ENCODE results near the gene SFT2D2.
"Not testable (repeated sequence)": the region's sequence is repeated elsewhere in the genome, so short reads cannot be mapped to it uniquely, and the experiment has no call there.

SFT2D2 gene

DNA sequence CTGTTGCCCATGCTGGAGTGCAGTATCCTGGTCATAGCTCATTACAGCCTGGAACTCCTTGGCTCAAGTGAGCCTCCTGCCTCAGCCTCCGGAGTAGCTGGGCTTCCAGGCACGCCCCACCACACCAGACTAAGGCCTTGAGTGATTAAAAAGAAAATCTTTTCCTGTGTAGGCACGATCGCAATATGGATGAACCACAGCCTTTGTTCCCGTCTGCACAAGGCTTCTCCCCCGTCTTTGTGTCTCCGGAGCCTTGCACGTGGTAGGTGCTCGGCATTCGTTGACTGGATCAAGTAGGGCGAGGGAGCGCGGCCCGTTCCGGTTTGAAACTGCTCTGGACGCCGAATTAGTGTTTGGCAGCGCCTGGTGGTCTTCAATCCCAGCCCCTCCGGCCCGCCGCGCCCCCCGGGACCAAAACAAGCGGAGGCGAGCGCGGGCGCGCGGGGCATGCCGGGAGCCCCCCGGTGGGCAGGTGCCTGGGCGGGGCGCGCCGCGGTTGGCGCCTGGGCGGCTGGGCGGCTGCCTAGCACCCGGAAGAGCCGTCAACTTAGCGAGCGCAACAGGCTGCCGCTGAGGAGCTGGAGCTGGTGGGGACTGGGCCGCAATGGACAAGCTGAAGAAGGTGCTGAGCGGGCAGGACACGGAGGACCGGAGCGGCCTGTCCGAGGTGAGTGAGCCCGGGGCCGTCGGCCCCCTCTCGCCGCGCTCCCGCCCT lies at the start of gene SFT2D2:
Gene SFT2D2 (plus strand): TSS at position 529 of the 715 bp plus-strand sequence. CDS start 76 bp downstream, at position 605.
- peaks cover 44% of the 10 kb centered on the region for H3K79me2 ChIP-seq (ENCODE audit: control insufficient read depth, insufficient read depth, low read length, unreplicated experiment)
- peaks cover 3% of the 10 kb centered on the region; the same call in 1 of the 2 replicates for H3K36me3 ChIP-seq (ENCODE audit: insufficient read depth, low read length)
- peak within 1 kb of the TSS; percentile 50 for H3K27ac ChIP-seq (ENCODE audit: low read depth, low read length)
- peaks cover 24% of the 10 kb centered on the region for H3K4me1 ChIP-seq (ENCODE audit: control insufficient read depth, insufficient read depth, low read length, unreplicated experiment)
- H2AFZ ChIP-seq (ENCODE audit: low read length, unreplicated experiment): peak within 1 kb of the TSS; percentile 89
- H3K4me3 ChIP-seq (ENCODE audit: low read depth, low read length): peak within 1 kb of the TSS; percentile 90
- H3K27me3 ChIP-seq (ENCODE audit: insufficient read depth, low read length): no peaks in the 10 kb centered on the region

DNA sequence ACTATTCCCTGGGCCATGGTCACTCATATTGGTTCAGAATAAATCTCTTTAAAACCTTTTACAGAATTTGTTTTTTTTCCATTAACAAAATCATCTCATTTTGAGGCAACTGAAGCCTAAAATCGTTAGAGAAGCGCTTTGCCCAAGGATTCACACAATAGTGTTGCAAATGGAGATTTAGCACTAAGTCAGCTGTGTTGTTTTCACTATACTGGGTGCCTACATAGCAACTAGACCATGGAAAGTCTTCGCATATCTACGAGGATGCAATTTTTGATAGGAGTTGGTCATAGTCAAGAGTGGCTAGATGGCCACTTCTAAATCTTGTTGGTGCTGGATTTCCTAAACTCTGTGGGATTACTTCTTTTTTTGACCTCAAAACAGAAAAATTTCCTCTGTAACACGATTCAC lies 47.6 kb upstream of the SFT2D2 start:
- Histone ChIP-seq H3K4me3 (ENCODE audit: low read depth, low read length) (peak overlapping the region; percentile 87), H3K79me2 (ENCODE audit: control insufficient read depth, insufficient read depth, low read length, unreplicated experiment) (peaks cover 28% of the 10 kb centered on the region)

DNA sequence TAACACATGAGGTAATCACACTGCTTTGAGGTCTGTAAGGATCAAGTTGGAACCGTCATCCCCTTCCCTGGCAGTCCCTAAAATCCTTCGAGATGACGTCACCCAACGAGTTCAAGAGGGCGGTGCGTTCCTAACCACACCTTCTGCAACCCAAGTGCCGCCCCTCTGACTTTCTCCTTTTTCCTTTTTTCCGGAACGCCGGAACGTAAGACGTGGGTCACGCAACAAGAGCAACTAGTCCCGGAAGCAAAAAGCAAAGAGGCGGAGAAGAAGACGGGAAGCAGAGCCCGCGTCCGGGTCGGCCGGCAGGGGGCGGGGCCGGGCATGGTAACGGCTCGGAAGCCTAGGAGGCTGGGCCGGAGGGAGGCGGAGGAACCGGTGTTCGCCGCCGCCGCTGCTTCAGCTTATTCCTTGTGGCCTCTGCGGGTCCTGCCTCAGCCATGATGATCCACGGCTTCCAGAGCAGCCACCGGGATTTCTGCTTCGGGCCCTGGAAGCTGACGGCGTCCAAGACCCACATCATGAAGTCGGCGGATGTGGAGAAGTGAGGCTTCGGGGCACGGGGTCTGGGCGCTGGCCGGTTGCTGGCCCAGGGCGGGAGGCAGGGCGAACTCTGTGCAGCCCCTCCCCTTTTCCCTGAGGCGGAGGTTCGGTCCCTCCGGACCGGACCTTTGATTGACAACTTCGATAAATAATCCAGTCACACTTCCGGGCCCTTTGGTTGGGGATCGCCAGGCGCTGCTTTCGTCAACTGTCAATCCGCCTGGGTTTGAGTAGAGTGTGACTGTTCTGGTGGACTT lies 47.0 kb upstream of the SFT2D2 start, which contains the start of gene TIPRL:
Gene TIPRL (plus strand): TSS at position 325 of the 800 bp plus-strand sequence. CDS start 116 bp downstream, at position 441.
- H3K27me3 ChIP-seq (ENCODE audit: insufficient read depth, low read length): no peaks in the 10 kb centered on the region
- H3K4me1 ChIP-seq (ENCODE audit: control insufficient read depth, insufficient read depth, low read length, unreplicated experiment): peaks cover 10% of the 10 kb centered on the region
- peaks cover 3% of the 10 kb centered on the region; the same call in 1 of the 2 replicates for H3K36me3 ChIP-seq (ENCODE audit: insufficient read depth, low read length)
- H2AFZ ChIP-seq (ENCODE audit: low read length, unreplicated experiment): peak within 1 kb of the TSS; percentile 71
- H3K4me3 ChIP-seq (ENCODE audit: low read depth, low read length): peak within 1 kb of the TSS; percentile 87
- peak within 1 kb of the TSS; percentile 82 for H3K27ac ChIP-seq (ENCODE audit: low read depth, low read length)
- peaks cover 31% of the 10 kb centered on the region for H3K79me2 ChIP-seq (ENCODE audit: control insufficient read depth, insufficient read depth, low read length, unreplicated experiment)

More for the DNA sequence above, 47.6 kb upstream of the SFT2D2 start:
- peak overlapping the region; percentile 71 for H2AFZ ChIP-seq (ENCODE audit: low read length, unreplicated experiment)
- no peaks in the 10 kb centered on the region for H3K36me3 ChIP-seq (ENCODE audit: insufficient read depth, low read length)
- peaks cover 10% of the 10 kb centered on the region for H3K4me1 ChIP-seq (ENCODE audit: control insufficient read depth, insufficient read depth, low read length, unreplicated experiment)
- no peaks in the 10 kb centered on the region for H3K27me3 ChIP-seq (ENCODE audit: insufficient read depth, low read length)
- H3K27ac ChIP-seq (ENCODE audit: low read depth, low read length): peak overlapping the region; percentile 82

DNA sequence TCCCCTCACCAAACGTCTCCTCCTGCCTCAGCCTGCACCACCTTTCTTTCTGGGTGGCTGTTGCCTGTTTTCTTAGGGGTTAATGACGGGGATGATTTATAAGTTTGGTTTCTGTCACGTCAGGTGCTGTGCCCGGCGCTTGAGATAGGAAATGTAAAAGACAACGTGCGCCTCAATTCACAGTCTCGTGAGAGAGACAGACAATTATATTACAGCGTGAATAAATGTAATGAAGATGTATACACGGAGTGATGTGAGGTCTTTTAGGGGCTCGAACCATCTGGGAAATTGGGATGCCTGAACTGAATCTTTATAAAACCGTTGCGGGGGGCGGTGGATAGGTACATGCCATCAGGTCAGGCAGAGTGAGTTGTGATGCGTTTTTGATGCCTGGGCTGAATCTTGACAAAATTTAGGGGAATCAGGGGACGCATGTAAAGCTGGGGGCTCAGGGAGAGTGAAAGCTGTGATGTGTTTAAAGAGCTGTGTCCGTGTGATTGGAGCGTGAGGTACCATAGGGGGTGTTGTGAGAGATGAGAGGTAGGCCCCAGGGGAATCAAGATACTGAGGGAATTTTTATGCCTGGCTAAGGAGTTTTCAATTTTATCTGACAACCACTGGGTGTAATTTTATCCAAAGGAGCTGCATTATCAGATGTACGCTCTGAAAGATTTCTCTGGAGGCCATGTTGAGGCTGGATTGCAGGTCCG lies 46.2 kb upstream of the SFT2D2 start:
- Histone ChIP-seq H3K27me3 (ENCODE audit: insufficient read depth, low read length) (no peaks in the 10 kb centered on the region), H3K27ac (ENCODE audit: low read depth, low read length) (peak overlapping the region; percentile 82)

DNA sequence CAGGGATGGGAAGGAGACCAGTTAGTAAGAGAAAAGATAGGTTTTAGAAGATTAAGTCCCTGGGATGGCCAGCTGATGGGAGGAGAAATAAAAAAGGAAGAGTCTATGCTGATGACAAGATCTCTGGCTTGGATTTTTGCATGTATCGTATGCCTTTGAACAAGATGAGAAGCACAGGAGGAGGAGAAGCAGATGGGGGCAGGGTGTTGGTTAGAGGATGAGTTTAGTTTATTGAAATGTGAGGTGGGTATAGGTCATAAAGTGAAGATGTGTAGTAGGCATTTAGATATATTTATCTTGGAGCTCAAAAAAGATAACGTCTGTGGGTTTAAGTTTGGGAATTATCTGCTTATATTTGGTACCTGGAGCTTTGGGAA lies 45.7 kb upstream of the SFT2D2 start:
- Histone ChIP-seq H3K79me2 (ENCODE audit: control insufficient read depth, insufficient read depth, low read length, unreplicated experiment) (peaks cover 41% of the 10 kb centered on the region), H3K36me3 (ENCODE audit: insufficient read depth, low read length) (peaks cover 10% of the 10 kb centered on the region; the same call in 1 of the 2 replicates), H3K27me3 (ENCODE audit: insufficient read depth, low read length) (no peaks in the 10 kb centered on the region), H2AFZ (ENCODE audit: low read length, unreplicated experiment) (peak overlapping the region; percentile 66), H3K27ac (ENCODE audit: low read depth, low read length) (peak overlapping the region; percentile 82), H3K4me3 (ENCODE audit: low read depth, low read length) (peak overlapping the region; percentile 87), H3K4me1 (ENCODE audit: control insufficient read depth, insufficient read depth, low read length, unreplicated experiment) (peaks cover 10% of the 10 kb centered on the region)

More for the DNA sequence above, 46.2 kb upstream of the SFT2D2 start:
- Histone ChIP-seq H3K79me2 (ENCODE audit: control insufficient read depth, insufficient read depth, low read length, unreplicated experiment) (peaks cover 36% of the 10 kb centered on the region), H3K4me1 (ENCODE audit: control insufficient read depth, insufficient read depth, low read length, unreplicated experiment) (peaks cover 10% of the 10 kb centered on the region), H3K36me3 (ENCODE audit: insufficient read depth, low read length) (peaks cover 5% of the 10 kb centered on the region; the same call in 1 of the 2 replicates), H3K4me3 (ENCODE audit: low read depth, low read length) (peak overlapping the region; percentile 87), H2AFZ (ENCODE audit: low read length, unreplicated experiment) (peak overlapping the region; percentile 66)

DNA sequence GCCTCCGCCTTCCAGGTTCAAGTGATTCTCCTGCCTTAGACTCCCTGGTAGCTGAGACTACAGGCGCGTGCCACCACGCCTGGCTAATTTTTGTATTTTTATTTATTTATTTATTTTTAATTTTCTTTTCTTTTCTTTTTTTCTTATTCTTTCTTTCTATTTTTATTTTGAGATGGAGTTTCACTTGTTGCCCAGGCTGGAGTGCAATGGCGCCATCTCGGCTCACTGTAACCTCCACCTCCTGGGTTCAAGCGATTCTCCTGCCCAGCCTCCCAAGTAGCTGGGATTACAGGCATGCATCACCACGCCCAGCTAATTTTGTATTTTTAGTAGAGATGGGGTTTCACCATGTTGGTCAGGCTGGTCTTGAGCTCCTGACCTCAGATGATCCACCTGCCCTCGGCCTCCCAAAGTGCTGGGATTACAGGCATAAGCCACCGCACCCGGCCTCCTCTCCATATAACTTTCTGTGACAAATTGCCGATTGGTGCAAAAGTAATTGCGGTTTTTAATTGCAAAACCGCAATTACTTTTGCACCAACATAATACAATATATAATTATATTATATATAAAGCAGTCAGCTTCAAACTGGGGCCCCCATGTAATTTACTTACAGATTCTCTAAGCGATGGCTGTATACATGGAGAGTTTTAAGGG lies 44.6 kb upstream of the SFT2D2 start:
- H3K4me3 ChIP-seq (ENCODE audit: low read depth, low read length); H3K27me3 ChIP-seq (ENCODE audit: insufficient read depth, low read length); H2AFZ ChIP-seq (ENCODE audit: low read length, unreplicated experiment); H3K27ac ChIP-seq (ENCODE audit: low read depth, low read length); H3K4me1 ChIP-seq (ENCODE audit: control insufficient read depth, insufficient read depth, low read length, unreplicated experiment): not testable (repeated sequence)
- Histone ChIP-seq H3K79me2 (ENCODE audit: control insufficient read depth, insufficient read depth, low read length, unreplicated experiment) (peaks cover 44% of the 10 kb centered on the region), H3K36me3 (ENCODE audit: insufficient read depth, low read length) (peaks cover 10% of the 10 kb centered on the region; the same call in 1 of the 2 replicates)

DNA sequence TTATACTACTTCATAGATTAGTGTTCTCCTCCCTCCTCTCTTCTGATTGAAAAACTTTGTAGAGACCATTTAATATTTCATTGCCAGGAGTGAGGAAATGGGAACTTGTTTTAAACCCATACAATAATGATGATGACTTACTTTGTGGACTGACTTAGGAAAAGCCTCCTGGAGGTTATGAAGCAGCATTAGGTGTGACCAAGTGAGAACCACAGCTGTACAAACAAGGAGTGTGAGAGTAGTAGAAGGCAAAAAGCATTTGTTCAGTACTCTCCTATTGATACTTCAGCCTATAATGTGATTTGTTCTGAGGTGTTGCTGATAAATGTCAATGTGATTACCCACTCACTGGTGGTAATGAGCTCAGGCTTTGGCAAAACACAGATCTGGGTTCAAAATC lies 38.6 kb upstream of the SFT2D2 start:
- peaks cover 10% of the 10 kb centered on the region for H3K36me3 ChIP-seq (ENCODE audit: insufficient read depth, low read length)
- H3K79me2 ChIP-seq (ENCODE audit: control insufficient read depth, insufficient read depth, low read length, unreplicated experiment): peaks cover 21% of the 10 kb centered on the region
- no peak overlapping the region for H2AFZ ChIP-seq (ENCODE audit: low read length, unreplicated experiment)
- H3K4me3 ChIP-seq (ENCODE audit: low read depth, low read length): no peak overlapping the region
- no peaks in the 10 kb centered on the region for H3K4me1 ChIP-seq (ENCODE audit: control insufficient read depth, insufficient read depth, low read length, unreplicated experiment)
- no peaks in the 10 kb centered on the region for H3K27me3 ChIP-seq (ENCODE audit: insufficient read depth, low read length)
- H3K27ac ChIP-seq (ENCODE audit: low read depth, low read length): no peak overlapping the region

DNA sequence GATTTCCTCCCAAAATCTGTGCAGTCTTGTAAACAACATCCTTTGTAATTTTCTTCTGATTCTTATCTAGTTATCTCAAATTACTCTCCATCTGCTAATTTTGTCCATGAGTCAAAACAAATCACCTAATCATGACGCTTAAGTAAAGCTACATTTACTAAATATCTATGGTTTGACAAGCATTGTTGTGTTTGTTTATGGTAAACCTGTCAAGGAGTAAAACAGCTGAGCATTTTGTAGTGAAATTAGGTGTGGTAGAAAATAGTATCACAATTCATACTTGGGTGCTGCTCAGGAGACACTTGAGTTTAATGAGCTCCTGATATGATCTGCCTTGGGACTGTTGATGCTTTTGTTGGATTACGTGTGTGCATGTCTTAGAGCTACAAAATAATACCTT lies 35.4 kb upstream of the SFT2D2 start:
- H3K79me2 ChIP-seq (ENCODE audit: control insufficient read depth, insufficient read depth, low read length, unreplicated experiment): no peaks in the 10 kb centered on the region
- peaks cover 3% of the 10 kb centered on the region; the same call in 1 of the 2 replicates for H3K36me3 ChIP-seq (ENCODE audit: insufficient read depth, low read length)
- H3K4me1 ChIP-seq (ENCODE audit: control insufficient read depth, insufficient read depth, low read length, unreplicated experiment): no peaks in the 10 kb centered on the region
- H3K27ac ChIP-seq (ENCODE audit: low read depth, low read length): no peak overlapping the region
- no peak overlapping the region for H3K4me3 ChIP-seq (ENCODE audit: low read depth, low read length)
- no peak overlapping the region for H2AFZ ChIP-seq (ENCODE audit: low read length, unreplicated experiment)
- H3K27me3 ChIP-seq (ENCODE audit: insufficient read depth, low read length): no peaks in the 10 kb centered on the region

DNA sequence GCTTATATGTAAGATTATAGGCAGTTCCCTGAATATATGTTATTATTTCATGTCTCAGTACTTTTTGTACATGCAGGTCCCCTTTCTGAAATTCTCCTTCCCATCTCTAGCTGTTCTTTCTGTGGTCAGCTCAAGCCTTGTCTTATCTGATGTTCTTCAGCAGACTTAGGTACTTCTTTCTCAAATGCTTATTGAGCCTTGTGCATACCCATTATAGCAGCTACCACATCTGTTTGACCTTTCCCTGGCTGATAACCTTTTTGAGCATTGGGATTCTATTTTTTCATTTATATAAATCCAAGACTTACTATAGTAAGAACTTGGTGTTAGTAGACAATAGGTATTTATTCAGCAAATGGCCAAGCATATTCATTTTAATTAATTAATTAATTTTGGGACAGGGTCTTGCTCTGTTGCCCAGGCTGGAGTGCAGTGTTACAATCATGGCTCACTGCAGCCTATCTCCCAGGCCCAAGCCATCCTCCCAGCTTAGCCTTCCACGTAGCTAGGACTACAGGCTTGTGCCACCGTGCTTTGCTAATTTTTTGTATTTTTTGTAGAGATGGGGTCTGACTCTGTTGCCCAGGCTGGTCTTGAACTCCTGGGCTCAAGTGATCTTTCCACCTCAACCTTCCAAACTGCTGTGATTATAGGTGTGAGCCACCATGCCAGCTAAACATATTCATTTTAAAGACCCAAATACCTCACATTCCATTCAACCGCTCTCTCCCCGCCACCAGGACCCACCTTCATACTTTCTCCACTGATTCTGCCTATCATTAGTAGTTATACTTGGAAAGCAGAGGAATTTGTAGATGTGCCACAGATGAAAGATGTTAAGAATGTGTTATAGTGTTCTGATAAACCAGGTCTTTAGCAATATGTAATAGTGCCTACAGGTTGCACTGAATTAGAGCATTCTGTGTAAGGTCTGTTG lies 30.3 kb upstream of the SFT2D2 start:
- Histone ChIP-seq H3K4me1 (ENCODE audit: control insufficient read depth, insufficient read depth, low read length, unreplicated experiment) (peaks cover 11% of the 10 kb centered on the region), H3K27me3 (ENCODE audit: insufficient read depth, low read length) (no peaks in the 10 kb centered on the region), H3K27ac (ENCODE audit: low read depth, low read length) (no peak overlapping the region), H3K4me3 (ENCODE audit: low read depth, low read length) (no peak overlapping the region), H3K36me3 (ENCODE audit: insufficient read depth, low read length) (peaks cover 17% of the 10 kb centered on the region), H2AFZ (ENCODE audit: low read length, unreplicated experiment) (no peak overlapping the region), H3K79me2 (ENCODE audit: control insufficient read depth, insufficient read depth, low read length, unreplicated experiment) (no peaks in the 10 kb centered on the region)
